H54 (cell line): ENCODE results near the gene HTR2A.
"Not testable (repeated sequence)": the region's sequence is repeated elsewhere in the genome, so short reads cannot be mapped to it uniquely, and the experiment has no call there.

ENCODE experiments used
- DNase-seq: peaks from one replicate; pipeline ENCODE4 v3.0.0; 2011; ENCODE audit warnings: low spot score, mixed read lengths; ENCODE audit not compliant: insufficient read length
- FAIRE-seq: peaks from 3 replicates; lab custom pipeline; 2011; peaks lifted over from hg19 to GRCh38; lab: Jason Lieb, UNC
- POLR2A ChIP-seq: IDR thresholded peaks from 2 replicates; pipeline ENCODE4 v1.6.1; 2011; ENCODE audit warnings: low read depth, mild to moderate bottlenecking, low read length

Gene HTR2A

DNA sequence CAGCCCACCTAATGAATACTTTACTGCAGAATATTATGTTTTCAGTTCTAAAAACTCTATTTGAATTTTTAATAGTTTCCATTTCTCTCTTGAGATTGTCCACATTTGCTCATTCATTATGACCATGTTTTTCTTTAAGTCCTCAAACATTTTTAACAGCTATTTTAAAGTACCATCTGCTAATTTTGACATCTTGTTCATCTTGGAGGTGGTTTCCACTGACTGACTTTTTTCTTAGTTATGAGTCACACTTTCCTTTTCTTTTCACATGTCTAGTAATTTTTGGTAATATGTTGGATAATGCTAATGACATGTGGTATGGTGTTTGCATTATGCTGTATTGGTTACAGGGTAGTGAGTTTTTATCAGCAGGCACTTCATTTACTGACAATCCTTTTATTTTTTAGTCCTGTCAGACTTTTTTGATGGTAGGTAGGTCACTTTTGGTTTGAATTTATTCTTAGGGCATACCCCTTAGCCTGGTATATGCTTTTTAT is 84.5 kb downstream of the HTR2A start:
- TF ChIP-seq POLR2A, result no peak
- DNase-seq, result no peak
- FAIRE-seq, result no peak

- DNase-seq (no peak), FAIRE-seq (no peak)
- no peak for TF ChIP-seq POLR2A
Observed at GRCh38 chr13:46810440-46810839, 86.4 kb downstream of the HTR2A start.

DNA sequence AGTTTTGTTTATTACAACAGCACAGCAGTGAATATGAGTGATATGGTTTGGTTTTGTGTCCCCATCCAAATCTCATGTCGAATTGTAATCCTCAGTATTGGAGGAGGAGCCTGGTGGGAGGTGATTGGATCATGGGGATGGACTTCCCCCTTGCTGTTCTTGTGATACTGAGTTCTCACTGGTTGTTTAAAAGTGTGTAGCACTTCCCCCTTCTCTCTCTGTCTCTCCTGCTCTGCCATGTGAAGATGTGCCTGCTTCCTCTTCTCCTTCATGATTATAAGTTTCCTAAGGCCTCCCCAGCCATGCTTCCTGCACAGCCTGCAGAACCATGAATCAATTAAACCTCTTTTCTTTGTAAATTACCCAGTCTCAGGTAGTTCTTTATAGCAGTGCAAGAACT is 91.9 kb downstream of the HTR2A start:
- not testable (repeated sequence) for DNase-seq, FAIRE-seq

DNA sequence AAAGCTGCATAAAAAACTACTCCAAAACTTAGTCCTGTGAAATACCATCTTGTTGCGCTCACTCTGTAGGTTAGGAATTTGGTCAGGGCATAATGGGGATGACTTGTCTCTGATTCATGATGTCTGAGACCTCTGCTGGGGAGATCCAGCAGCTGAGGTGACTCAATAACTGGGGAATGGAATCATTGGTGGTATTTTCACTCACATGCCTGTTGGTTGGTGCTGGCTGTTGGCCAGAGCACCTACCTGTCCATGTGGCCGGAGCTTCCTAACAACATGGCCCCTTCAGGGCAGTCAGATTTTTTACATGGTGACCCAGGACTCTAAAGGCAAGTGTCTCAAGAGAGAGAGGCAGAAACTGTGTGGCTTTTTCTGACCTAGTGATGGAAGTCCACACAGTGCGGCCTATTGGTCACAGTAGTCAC is 92.5 kb downstream of the HTR2A start:
- FAIRE-seq (peak; percentile 97), DNase-seq (peak; percentile 31)
- no peak for TF ChIP-seq POLR2A

- FAIRE-seq (no peak), DNase-seq (no peak)
- TF ChIP-seq POLR2A, result no peak
Observed at GRCh38 chr13:46803586-46803985, 93.3 kb downstream of the HTR2A start.

- FAIRE-seq (no peak), DNase-seq (no peak)
- TF ChIP-seq POLR2A, result no peak
Observed at GRCh38 chr13:46801858-46802257, 95.0 kb downstream of the HTR2A start.

DNA sequence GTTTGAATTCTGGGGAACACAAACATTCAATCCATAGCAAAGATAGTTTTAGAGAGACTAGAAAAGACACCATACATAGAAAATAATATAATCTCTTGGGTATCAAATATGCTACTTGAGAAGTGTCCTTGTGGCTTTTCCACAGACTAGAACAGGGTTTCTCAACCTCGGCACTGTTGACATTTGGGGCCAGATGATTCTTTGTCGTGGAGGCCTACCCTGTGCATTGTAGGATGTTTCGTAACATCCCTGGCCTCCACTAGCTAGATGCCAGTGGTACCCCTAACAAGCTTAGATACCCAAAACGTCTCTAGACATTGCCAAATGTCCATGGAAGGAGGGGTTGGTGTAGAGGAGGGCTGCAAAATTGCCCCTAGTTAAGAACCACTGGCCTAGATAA is 97.7 kb downstream of the HTR2A start:
- no peak for TF ChIP-seq POLR2A
- DNase-seq (no peak), FAIRE-seq (no peak)

- DNase-seq (no peak), FAIRE-seq (no peak)
- no peak for TF ChIP-seq POLR2A
Observed at GRCh38 chr13:46797501-46798237, 99.2 kb downstream of the HTR2A start.

DNA sequence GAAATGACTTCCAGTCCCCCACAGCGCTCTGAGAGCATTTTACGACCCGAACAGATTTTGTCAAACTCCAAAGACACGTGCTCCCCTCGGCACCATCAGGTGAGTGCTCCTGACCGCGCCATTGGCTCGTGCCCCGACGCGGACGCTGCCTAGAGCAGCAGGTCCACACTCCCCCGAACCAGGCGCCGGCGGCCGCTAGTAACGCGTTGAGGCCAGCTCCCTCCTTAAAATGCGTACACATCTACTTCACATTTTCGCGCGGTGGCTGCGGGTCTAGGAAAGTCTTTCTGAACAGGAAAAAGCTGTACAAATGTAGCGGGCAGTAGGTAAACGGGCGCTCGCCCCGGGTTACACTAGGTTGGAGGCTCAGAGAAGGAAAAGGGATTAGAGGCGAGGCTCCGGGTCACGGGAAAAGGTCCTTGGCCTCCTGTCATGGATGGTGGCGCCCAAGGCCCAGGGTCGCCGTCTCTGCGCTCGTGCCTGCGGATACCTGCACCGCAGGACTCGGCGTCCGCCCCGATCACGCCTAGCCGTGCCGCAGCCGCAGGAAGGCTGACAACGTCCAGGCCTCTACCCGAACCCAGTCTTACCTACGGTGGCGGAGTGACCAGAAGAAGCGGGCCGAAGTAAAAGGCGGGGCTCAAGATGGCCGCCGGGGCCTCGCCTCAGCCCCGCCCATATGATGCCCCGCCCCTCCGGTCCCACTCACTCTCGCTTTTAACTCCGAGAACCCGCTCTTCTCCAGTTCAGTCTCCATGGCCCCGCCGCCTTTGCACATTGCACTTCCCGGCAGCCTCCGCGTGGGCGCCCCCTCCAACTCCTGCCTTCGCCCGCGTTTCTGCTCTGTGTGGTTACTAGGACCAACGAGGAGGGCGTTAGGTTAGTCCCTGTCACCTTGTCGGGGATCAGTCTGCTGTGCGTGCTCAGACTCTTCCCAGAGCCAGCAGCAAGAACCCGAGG is 100.1 kb downstream of the HTR2A start, which contains the start of gene ESD:
Gene ESD, minus strand, starts transcription at position 647 of the 960 bp plus-strand sequence. CDS start 5,748 bp downstream, outside the sequence.
- peak; percentile 71 for TF ChIP-seq POLR2A

DNA sequence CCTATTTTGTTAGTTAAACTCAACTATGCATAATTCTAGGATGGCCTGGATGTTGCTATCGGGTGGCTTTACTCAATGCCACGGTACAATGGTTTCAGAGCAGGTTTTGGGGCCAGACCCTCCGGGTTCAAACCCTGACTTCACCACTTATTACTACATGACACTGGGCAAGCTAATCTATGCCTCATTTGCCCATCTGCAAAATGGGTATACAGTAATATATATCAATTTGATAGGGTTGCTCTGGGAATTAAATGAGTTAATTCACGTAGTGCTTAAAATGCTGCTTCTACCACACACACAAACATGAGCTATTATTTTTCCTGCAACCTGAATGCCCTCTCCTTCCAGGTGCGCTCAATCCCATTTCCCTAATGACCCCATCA is 100.7 kb downstream of the HTR2A start:
- no peak for DNase-seq
- TF ChIP-seq POLR2A, result no peak
- FAIRE-seq, result no peak

More for the DNA sequence above, 100.1 kb downstream of the HTR2A start, which contains the start of gene ESD:
- peak; percentile 60 for DNase-seq
- peak; percentile 72 for FAIRE-seq

GRCh38 chr13:46795321-46795720 is 101.5 kb downstream of the HTR2A start:
- DNase-seq (no peak), FAIRE-seq (no peak)

GRCh38 chr13:46783504-46783903 is 113.3 kb downstream of the HTR2A start:
- TF ChIP-seq POLR2A, result no peak
- FAIRE-seq, result no peak

More at GRCh38 chr13:46795321-46795720, 101.5 kb downstream of the HTR2A start:
- no peak for TF ChIP-seq POLR2A

GRCh38 chr13:46782691-46783090 is 114.2 kb downstream of the HTR2A start:
- TF ChIP-seq POLR2A, result no peak
- no peak for DNase-seq
- FAIRE-seq, result no peak

More at GRCh38 chr13:46783504-46783903, 113.3 kb downstream of the HTR2A start:
- DNase-seq, result no peak

GRCh38 chr13:46782066-46782465 is 114.8 kb downstream of the HTR2A start:
- DNase-seq, result no peak

More at GRCh38 chr13:46782066-46782465, 114.8 kb downstream of the HTR2A start:
- FAIRE-seq, result no peak
- TF ChIP-seq POLR2A, result no peak
